GM21529 (cell line): ENCODE results near the gene ALDH4A1.
"Not testable (repeated sequence)": the region's sequence is repeated elsewhere in the genome, so short reads cannot be mapped to it uniquely, and the experiment has no call there.

Experiments
- ATAC-seq: cut with Tn5 transposase; IDR thresholded peaks from one replicate; pipeline ENCODE4 v1.9.1; 2021; ENCODE audit not compliant: unreplicated experiment

Gene ALDH4A1

DNA sequence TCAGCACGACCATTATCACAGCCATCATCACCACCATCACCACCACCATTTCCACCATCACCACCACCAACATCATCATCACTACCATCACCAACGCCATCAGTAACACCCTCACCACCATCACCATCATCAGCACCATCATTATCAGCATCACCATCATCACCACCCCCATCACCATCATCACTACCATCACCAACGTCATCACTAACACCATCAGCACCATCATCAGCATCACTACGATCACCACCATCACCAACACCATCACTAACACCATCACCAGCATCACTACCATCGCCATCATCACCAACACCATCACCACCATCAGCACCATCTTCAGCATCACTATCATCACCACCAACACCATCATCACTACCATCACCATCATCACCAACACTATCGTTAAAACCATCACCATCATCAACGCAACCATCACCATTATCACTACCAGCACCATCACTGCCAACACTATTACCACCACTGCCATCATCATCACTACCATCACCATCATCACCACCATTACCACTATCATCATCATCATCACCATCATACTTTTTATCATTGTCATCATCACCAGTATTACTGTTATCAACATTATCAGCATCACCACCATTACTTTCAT lies 44.2 kb downstream of the ALDH4A1 start:
- ATAC-seq, result no peak

- ATAC-seq, result no peak
Observed at GRCh38 chr1:18856435-18856834, 45.9 kb downstream of the ALDH4A1 start.

DNA sequence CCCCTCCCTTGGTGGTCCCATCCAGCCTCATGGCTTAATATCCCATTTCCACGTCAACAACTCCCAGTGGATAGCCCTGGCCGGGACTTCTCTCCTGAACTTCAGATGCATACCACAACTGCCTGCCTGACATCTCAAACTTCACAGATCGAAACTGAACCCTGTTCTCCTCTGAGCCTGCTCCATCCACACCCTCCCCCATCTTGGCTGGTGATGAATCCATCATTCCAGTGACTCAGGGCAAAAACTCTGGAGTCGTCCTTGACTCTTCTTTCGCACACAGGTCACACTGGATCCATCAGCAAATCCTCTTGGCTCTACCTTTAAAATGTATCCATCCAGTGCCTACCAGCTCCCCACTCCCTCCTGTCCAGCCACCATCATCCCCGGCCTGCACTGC lies 46.8 kb downstream of the ALDH4A1 start:
- no peak for ATAC-seq

GRCh38 chr1:18854331-18855025 lies 47.9 kb downstream of the ALDH4A1 start:
- ATAC-seq, result no peak

GRCh38 chr1:18852501-18852900 lies 49.9 kb downstream of the ALDH4A1 start:
- no peak for ATAC-seq

DNA sequence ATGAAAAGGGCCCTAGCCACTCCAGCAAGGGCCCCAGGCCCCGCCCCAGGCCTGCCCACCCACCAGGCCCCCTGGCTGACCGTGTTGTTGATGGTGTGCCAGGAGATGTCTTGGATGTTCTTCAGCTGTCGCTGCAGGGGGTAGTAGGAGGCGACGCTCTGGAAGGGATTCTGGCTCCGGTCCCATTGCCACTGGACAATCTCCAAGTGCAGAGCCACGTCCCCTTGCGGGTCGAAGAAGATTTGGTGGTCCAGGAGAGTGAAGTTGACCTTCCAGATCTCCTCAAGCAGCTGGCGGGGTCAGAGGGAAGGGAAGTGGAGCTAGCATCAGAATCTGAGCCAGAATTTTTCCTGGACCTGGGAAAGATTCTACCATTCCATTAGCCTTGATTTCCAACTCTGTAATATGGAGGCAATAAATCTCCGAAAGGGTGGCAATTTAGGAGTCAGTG lies 53.1 kb downstream of the ALDH4A1 start:
- ATAC-seq, result no peak

- ATAC-seq, result not testable (repeated sequence)
Observed at GRCh38 chr1:18847723-18848122, 54.6 kb downstream of the ALDH4A1 start.

DNA sequence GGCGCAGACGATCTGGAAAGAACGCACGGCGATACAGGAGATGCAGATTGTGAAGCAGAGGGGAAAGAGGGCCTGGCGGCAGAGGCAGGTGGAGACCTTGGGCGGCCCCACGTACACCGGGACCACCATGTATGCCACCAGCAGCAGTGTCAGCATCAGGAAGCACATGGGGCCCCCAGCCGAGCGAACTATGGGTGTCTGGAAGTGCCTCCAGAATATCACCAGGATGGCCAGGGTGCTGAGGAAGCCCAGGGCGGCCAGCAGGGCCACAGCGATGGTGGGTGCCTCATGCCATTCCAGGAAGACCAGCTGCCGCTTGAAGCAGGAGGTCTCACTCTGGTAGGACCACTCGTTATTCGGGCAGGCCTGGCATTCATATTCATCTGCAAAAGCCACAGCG lies 62.2 kb downstream of the ALDH4A1 start:
- ATAC-seq, result no peak

- no peak for ATAC-seq
Observed at GRCh38 chr1:18836654-18837053, 65.7 kb downstream of the ALDH4A1 start.

GRCh38 chr1:18832319-18832718 lies 70.0 kb downstream of the ALDH4A1 start:
- ATAC-seq, result not testable (repeated sequence)

GRCh38 chr1:18831656-18832055 lies 70.7 kb downstream of the ALDH4A1 start:
- ATAC-seq, result no peak

DNA sequence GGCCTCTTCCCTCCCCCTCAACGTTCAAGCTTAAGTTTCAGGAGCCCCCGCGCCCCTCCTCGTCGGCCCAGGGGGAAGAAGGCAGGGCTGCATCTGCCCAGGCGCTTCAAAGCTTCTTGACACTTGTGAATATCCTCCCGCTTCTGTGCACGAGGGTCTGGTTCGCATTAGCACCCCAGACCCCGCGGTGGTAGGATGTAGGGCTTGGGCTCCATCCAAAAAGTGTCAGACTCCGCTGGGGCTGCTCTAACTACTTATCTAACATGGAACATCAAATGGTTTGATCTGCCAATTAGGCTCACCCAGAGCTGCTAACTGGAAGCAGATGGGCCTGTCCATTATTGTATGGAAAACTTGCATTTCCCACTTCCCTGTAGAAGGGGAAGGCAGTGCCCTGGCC lies 71.8 kb downstream of the ALDH4A1 start:
- ATAC-seq, result no peak

DNA sequence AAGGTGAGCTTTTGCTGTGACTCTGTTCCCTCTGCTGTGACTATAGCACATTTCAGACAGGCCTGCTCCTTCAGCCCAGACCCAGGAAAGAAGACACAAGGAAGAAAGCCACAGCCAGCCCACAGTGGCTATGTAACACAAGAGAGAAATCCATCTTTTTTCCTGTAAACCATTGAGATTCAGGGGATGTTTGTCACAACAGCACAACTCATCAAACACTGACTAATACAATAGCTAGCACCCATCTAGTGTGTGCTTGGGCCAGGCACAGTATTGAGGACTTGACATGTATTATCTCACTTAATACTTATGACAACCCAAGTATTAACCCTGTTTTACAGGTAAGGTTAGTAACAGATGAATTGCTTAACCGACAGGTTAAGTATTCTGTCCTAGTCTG lies 72.7 kb downstream of the ALDH4A1 start:
- ATAC-seq, result no peak

- no peak for ATAC-seq
Observed at GRCh38 chr1:18828224-18828623, 74.1 kb downstream of the ALDH4A1 start.

GRCh38 chr1:18823438-18823837 lies 78.9 kb downstream of the ALDH4A1 start:
- no peak for ATAC-seq
